Left lung (tissue), 10 donors: Measurements from ENCODE around the gene HIVEP2. TPM values are rescaled to one million over a fixed set of nuclear protein-coding genes. Genes with fewer than 3 reads are reported as not detected.

Experiments used
- ATAC-seq: fragments of 200-7000 bp; cut with Tn5 transposase; one replicate; pipeline ENCODE4 v1.9.1; 2020; ENCODE audit warnings: moderate library complexity
- DNase-seq, 4 donors: peaks; one replicate each; pipeline ENCODE4 v3.0.0-alpha.2; 2013 to 2020
- H3K27ac ChIP-seq, 2 donors: fragments of 200-600 bp; sonication (generic) in 1 of 2; one replicate each; pipeline versions ENCODE4 v1.5.0 to v1.8.0; 2020 to 2021
- H3K27me3 ChIP-seq, 2 donors: fragments of 200-600 bp; sonication (generic) in 1 of 2; one replicate each; pipeline versions ENCODE4 v1.5.0 to v1.8.0; 2020 to 2021
- H3K36me3 ChIP-seq, 2 donors: fragments of 200-600 bp; sonication (generic) in 1 of 2; one replicate each; pipeline versions ENCODE4 v1.5.0 to v1.8.0; 2020 to 2021
- H3K4me1 ChIP-seq, 2 donors: fragments of 200-600 bp; one replicate each; pipeline ENCODE4 v1.8.0; 2021
- H3K4me3 ChIP-seq, 2 donors: fragments of 200-600 bp; sonication (generic) in 1 of 2; one replicate each; pipeline versions ENCODE4 v1.5.0 to v1.8.0; 2020 to 2021; ENCODE audit warnings: mild to moderate bottlenecking in 1 of 2
- H3K9me3 ChIP-seq, 2 donors: fragments of 200-600 bp; sonication (generic) in 1 of 2; one replicate each; pipeline versions ENCODE4 v1.5.0 to v1.8.0; 2020 to 2021
- intact Hi-C, 2 donors: fragments of 100-400 bp; cut with DNase I; formaldehyde crosslinking; loops; one replicate each; pipeline versions ENCODE4 v1.11.2 to v1.14.2; 2022
- polyA plus RNA-seq, 6 donors: library from polyadenylated mRNA; unstranded; fragments of 120-200 nt; gene quantifications; one replicate each; pipeline ENCODE4 v1.2.1, GENCODE V29; 2013; ENCODE audit not compliant: insufficient read length in 6 of 6
- total RNA-seq, 2 donors: library from RNA; stranded (reverse); fragmentation: NEBNext Ultra II Directional; extraction: Animal tissue kit (Norgen Biotek cat#: 25700); gene quantifications; one replicate each; pipeline ENCODE4 v1.2.1, GENCODE V29; 2021
- TF ChIP-seq, protein P1 (sequence below), 2 donors: fragments of 200-600 bp; sonication (generic) in 1 of 2; IDR thresholded peaks; one replicate each; pipeline versions ENCODE4 v1.5.0 to v1.8.0; 2021; ENCODE audit warnings: antibody characterized with exemption in 2 of 2
- donor health status: DM: no; HTN: yes; CAD: no.
- donor health status: DM: no; HTN: no; CAD: no.

HIVEP2 gene
- total and polyA plus RNA-seq, 8 donors, result 11.5 to 16.6 (median 13.1) TPM

GRCh38 chr6:142850679-142851423 is 94.1 kb downstream of the HIVEP2 start:
- no peaks in the 10 kb centered on the region for H3K27me3 ChIP-seq
- intact Hi-C loops, result no loop called here
- H3K4me3 ChIP-seq, result no peak overlapping the region
- H3K36me3 ChIP-seq, result no peaks in the 10 kb centered on the region
- TF ChIP-seq, protein P1, sequence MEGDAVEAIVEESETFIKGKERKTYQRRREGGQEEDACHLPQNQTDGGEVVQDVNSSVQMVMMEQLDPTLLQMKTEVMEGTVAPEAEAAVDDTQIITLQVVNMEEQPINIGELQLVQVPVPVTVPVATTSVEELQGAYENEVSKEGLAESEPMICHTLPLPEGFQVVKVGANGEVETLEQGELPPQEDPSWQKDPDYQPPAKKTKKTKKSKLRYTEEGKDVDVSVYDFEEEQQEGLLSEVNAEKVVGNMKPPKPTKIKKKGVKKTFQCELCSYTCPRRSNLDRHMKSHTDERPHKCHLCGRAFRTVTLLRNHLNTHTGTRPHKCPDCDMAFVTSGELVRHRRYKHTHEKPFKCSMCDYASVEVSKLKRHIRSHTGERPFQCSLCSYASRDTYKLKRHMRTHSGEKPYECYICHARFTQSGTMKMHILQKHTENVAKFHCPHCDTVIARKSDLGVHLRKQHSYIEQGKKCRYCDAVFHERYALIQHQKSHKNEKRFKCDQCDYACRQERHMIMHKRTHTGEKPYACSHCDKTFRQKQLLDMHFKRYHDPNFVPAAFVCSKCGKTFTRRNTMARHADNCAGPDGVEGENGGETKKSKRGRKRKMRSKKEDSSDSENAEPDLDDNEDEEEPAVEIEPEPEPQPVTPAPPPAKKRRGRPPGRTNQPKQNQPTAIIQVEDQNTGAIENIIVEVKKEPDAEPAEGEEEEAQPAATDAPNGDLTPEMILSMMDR (IDR thresholded peaks at IDR 0.05), result no peak
- H3K9me3 ChIP-seq, result no peaks in the 10 kb centered on the region
- no peak overlapping the region for H3K27ac ChIP-seq
- H3K4me1 ChIP-seq, result peaks cover 18 to 31% of the 10 kb centered on the region in 2 donors
- no peak for DNase-seq
- no peak for ATAC-seq

- no peaks in the 10 kb centered on the region for H3K36me3 ChIP-seq
- H3K9me3 ChIP-seq, result no peaks in the 10 kb centered on the region
- no peak for ATAC-seq
- H3K27ac ChIP-seq, result no peak overlapping the region
- no peak for DNase-seq
- TF ChIP-seq, protein P1 (IDR thresholded peaks at IDR 0.05), result no peak
- intact Hi-C loops, result no loop called here
- H3K27me3 ChIP-seq, result no peaks in the 10 kb centered on the region
- no peak overlapping the region for H3K4me3 ChIP-seq
- peaks cover 30 to 44% of the 10 kb centered on the region in 2 donors for H3K4me1 ChIP-seq
These were observed 96.0 kb downstream of the HIVEP2 start for GRCh38 chr6:142848976-142849375.

- no peak overlapping the region for H3K4me3 ChIP-seq
- no peak for ATAC-seq
- H3K4me1 ChIP-seq, result peaks cover 30 to 44% of the 10 kb centered on the region in 2 donors
- no peaks in the 10 kb centered on the region for H3K36me3 ChIP-seq
- DNase-seq, result no peak
- H3K27ac ChIP-seq, result no peak overlapping the region
- H3K9me3 ChIP-seq, result no peaks in the 10 kb centered on the region
- no peaks in the 10 kb centered on the region for H3K27me3 ChIP-seq
- TF ChIP-seq, protein P1 (IDR thresholded peaks at IDR 0.05), result no peak
- intact Hi-C loops, result no loop called here
These were observed 96.8 kb downstream of the HIVEP2 start for GRCh38 chr6:142848156-142848555.

- DNase-seq (no peak), ATAC-seq (peak; percentile 40)
- H3K9me3 ChIP-seq, result no peaks in the 10 kb centered on the region
- H3K27ac ChIP-seq, result peak overlapping the region; percentile 19 to 29
- no peak overlapping the region for H3K4me3 ChIP-seq
- TF ChIP-seq, protein P1 (IDR thresholded peaks at IDR 0.05), result no peak
- intact Hi-C loops, result no loop called here
- H3K4me1 ChIP-seq, result peaks cover 32 to 56% of the 10 kb centered on the region in 2 donors
- H3K27me3 ChIP-seq, result no peaks in the 10 kb centered on the region
- H3K36me3 ChIP-seq, result no peaks in the 10 kb centered on the region
These were observed 98.1 kb downstream of the HIVEP2 start for GRCh38 chr6:142846883-142847287.

- no peak overlapping the region for H3K4me3 ChIP-seq
- intact Hi-C loops, result no loop called here
- peaks cover 32 to 61% of the 10 kb centered on the region in 2 donors for H3K4me1 ChIP-seq
- H3K9me3 ChIP-seq, result no peaks in the 10 kb centered on the region
- DNase-seq (no peak), ATAC-seq (peak; percentile 60)
- no peaks in the 10 kb centered on the region for H3K27me3 ChIP-seq
- H3K36me3 ChIP-seq, result no peaks in the 10 kb centered on the region
- peak overlapping the region; percentile 19 to 69 for H3K27ac ChIP-seq
- TF ChIP-seq, protein P1 (IDR thresholded peaks at IDR 0.05), result no peak
These were observed 98.5 kb downstream of the HIVEP2 start for GRCh38 chr6:142846459-142846831.
